HG03439 (cell line): ENCODE data around the gene PRAC2.

Experiments
- ATAC-seq: cut with Tn5 transposase; IDR thresholded peaks from one replicate; pipeline ENCODE4 v1.9.1; 2021; ENCODE audit warnings: mild to moderate bottlenecking, moderate library complexity; ENCODE audit not compliant: unreplicated experiment

The PRAC2 gene

DNA sequence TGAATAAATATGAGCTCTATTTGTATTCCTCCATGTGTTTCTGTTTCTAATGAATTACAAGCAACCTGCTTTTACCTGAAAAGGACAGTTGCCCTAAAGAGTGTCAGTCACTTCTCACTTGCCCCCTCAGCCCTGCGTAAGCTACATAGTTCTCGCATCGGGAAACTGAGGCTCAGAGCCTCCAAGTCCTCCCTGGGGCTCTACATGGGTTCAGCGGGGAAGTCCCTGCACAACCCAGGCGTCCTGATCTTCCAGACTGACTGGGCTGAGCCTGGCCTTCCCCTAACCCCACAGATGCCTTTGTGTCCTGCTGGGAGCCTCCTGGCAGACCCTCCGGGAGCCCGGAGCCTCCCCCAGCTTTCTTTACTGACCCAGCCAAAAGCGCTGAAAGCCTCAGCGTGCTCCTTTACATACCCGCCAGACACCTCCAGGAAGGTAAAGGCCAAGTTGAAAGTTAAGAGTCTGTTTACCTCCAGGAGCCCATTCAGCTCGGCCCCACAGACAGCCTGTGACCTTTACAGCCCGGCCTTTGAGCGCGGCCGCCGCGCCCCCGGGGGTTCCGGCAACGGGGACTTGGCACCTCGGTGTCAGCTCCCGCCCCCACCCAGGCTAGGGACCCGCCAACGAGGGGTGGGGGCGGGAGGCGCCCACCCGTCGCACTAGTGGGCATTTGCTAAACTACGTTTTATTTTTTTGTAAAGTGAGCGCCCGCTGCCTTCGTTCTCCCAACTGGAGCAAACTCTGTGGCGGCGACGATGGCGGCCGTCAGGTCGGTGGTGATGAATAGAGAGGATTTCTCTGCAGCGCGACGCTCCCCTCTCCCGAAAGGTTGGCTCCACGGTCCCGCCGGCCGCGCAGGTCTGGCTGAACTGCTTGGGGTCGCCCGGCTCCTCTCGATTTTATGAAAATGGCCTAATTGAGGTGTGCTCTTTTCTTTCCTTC is 10.0 kb downstream of the PRAC2 start:
- ATAC-seq = no peak

DNA sequence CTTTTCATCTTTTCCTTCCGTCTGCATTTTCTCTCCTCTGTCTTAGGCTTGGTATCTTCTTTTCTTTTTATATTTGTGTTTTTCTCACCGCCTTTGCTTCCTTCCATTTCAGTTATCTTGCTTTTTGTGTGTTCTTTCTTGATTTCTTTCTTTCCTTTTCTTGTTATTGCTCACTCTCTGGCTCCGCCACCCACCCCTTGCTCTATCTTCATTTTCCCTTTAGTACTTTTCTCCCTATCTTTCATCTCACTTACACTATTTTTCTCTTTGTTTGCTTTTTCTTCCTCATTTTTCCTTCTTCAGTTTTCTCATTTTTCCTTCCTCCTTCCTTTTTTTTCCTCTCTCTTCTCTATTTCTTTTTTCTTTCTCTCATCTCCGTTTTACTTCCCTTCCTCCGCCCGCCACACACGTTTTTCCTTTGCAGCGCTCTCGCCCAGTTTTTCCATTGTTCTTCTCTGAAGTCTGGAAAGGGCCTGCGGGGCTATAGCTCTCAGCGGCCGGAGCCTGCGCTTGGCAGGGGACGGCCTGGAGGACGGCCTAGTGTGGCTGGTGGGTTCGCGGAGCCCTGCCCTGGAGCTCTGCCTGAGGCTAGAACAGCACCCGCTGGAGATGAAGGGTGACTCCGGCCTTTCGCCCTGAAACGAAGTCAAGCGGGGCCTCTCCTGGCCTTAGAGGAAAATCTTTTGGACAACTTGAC is 10.8 kb downstream of the PRAC2 start:
- ATAC-seq = no peak

DNA sequence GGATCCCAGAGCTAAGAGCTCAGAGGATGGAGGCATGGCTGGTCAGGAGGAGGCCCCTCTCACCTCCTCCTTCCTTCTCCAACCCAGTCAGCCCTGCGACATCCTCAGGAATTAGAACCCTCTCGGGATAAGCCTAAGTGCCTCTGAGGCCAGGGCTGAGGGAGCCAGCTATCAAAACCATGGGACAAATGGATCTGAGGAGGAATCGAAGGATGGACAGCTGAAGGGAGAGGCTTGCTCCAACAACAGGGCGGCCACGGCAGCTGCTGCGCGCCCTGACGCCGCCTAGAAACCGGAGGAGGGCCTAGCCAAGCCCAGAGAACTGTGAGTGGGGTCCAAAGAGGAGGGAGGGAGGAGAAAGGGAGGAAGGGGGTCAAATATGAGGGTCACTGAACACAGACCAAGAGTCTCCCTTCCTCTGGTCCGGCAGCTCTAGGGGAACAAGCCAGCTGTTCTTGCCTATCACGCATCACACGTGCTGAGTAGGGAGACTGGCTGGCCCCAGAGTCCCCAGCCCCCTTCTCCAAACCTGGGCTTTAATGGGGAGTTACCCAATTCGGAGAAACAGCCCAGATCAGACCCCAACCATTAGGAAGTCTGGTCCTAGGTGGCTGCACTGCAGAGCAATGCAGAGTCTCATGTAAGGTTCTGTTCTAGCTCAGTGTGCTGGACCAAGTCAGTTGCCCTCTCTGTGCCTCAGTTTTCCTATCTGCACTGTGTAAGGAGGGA is 11.5 kb downstream of the PRAC2 start:
- no peak for ATAC-seq

DNA sequence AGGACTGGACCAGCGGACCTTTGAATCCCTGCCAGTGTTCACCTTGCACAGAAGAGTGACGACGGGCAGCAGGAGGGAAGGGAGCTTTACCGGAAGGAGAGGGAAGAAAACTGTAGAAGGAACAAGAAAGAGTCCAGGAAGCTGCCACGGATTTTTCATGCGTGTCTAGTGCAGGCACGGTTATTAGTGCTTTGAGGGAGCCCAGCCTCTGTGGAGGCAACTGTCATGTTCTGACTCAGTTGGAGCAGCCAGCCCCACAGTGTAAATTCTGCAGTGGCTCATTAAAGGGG is 12.0 kb downstream of the PRAC2 start:
- no peak for ATAC-seq

DNA sequence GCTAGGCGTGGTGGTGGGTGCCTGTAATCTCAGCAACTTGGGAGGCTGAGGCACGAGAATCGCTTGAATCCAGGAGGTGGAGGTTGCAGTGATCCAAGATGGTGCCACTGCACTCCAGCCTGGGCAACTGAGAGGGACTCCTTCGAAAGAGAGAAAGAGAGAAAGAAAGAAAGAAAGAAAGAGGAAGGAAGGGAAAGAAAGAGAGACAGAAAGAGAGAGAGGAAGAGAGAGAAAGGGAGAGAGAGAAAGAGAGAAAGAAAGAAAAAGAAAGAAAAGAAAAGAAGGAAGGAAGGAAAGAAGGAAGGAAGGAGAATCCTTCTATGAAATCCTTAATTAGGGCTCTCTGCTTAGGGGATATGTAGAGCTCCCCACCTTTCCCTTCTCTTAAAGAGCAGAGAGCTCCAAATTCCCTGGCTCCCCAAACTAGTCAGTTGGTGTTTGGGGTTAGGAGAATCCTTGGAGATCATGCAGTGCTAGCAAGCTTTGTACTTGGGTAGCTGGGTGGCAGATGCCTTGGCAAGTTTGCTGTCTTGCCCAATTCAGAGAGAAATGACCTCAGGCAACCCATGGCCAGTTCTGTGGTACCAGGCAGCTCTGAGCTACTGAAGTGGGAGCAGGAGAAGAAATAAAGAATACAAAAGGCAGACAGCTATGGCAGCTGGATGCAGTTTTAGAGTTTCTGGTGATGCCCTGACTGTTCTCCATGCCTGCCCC is 14.5 kb downstream of the PRAC2 start:
- ATAC-seq = no peak

DNA sequence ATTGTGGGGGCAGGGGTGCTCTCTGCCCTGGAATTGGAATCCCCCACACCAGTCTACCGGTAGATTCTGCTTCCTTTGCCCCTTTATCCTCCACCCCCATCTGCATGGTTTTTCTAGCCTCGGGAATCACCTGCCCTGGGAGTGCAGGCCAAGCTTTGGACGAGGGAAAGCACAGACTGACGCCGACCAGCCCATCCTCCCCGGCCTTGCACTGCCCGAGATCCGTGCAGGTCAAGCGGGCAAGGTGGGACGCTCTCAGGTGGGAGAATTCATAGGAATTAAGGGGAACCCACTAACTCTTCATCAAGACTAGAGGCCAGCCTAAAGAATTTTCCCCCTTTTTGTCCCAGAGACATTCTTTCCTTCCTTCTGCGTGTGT is 15.4 kb downstream of the PRAC2 start:
- no peak for ATAC-seq

DNA sequence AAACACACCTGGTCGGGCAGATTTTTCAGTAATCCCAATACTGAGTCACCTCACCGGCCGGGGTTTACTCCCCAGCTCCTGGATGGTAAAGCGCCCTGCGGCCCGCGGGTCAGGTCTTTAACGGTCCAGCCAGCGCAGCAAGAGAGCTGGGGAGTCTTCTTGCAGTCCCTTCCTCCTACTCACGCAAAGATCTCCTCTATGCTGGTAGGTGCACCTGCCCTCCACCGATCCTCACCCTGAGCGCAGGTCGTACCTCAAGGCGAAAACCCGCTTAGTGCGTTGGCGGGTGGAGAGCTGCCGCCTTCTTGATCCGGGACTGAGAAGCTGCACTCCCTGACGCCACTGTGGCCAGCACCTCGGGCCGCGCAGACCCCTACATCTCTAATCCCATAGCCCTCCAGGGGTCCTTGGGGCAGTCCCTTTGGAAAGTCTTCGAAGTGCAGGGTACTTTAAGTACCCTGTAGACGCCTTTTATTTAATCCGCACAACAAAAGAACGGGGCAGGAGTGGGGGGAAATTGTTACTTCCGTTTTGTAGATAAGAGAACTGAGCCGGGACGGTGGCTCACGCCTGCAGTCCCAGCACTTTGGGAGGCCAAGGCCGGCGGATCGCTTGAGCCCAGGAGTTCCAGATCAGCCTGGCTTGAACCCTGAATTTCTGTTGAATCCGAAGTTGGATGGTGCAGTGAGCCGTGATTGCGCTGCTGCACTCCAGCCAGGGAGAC is 16.0 kb downstream of the PRAC2 start:
- no peak for ATAC-seq

DNA sequence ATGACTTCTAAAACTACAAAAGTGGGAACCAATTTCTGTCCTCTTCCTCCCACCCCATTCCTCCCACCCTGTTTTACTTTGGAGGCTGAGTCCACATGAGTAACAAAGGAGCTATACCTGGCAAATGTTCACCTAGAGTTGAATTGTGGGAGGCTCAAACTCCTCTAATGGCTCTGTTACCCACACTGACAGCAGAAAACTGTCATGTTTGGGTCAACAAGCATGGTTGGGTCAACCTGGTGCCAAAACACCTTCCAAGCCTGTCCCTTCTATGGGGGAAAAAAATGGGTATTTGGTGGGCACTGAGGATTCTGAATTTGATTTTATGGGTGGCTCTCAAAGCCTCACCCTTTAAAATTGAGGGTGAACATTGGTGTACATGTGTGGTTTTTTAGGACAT is 17.6 kb downstream of the PRAC2 start:
- ATAC-seq = no peak

DNA sequence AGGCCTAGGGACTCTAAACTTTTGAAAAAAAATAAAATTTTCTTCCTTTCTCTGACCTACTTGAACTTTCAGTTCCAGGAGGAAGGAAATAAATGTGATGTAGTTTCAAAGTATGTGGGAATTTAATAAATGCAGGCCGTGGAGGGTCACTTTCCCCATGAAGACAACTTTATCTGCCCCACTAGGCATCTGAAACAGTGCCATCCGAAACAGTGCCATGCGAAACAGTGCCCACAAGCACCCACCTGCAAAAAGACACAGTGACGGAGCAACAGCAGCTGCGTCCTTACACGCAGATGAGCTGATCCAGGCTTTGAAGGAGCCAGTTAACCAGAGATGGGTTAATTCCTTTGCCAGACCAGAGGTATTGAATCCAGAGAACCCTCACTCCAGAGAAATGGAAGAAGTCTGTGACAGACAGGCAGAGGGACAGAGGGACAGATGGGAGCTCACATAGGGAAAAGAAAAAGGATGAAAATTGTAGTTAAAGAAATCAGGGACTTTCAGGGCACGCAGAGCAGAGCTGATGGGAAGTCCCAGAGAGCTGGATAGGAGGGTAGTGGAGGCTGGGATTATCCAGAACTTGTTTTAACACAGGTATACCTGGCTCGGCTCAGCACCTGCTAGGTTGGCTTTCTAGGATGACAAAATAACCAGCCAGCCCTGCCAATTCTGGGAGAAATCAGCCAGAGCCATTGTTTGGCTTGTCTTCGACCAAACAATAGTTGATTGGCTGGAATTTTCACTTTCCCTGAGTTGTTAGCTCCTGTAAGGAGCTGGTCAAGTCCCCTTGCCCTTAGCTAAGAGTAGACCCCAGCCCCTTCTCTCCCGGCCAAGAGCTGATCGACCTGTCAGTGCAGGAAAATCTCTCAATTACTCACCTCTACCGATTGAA is 22.6 kb downstream of the PRAC2 start:
- ATAC-seq = no peak

DNA sequence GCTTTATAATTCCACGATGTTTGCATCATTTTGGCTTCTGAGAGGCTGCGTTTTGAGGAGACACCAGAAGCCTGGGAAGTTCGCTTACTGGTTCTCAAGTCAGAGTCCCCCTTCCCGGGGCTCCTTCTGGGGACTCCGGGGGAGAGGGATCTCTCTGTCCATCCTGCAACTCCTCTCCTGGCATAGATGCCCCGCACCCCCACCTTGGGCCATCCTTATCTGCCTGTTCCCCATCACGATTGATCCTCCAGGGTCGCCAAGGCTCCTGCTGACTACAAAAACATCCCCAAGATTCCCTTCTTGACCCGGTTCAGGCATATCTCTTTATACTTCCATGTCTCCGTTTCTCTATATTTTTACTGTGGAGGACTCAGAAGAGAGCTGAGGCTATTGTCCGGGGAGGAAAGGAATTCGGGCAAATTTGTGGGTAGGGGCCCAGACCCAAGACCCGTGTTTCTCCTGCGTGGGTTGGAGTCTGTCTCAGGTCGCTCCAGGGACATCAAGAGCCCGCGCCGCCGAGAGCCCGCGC is 24.0 kb downstream of the PRAC2 start:
- ATAC-seq = no peak

DNA sequence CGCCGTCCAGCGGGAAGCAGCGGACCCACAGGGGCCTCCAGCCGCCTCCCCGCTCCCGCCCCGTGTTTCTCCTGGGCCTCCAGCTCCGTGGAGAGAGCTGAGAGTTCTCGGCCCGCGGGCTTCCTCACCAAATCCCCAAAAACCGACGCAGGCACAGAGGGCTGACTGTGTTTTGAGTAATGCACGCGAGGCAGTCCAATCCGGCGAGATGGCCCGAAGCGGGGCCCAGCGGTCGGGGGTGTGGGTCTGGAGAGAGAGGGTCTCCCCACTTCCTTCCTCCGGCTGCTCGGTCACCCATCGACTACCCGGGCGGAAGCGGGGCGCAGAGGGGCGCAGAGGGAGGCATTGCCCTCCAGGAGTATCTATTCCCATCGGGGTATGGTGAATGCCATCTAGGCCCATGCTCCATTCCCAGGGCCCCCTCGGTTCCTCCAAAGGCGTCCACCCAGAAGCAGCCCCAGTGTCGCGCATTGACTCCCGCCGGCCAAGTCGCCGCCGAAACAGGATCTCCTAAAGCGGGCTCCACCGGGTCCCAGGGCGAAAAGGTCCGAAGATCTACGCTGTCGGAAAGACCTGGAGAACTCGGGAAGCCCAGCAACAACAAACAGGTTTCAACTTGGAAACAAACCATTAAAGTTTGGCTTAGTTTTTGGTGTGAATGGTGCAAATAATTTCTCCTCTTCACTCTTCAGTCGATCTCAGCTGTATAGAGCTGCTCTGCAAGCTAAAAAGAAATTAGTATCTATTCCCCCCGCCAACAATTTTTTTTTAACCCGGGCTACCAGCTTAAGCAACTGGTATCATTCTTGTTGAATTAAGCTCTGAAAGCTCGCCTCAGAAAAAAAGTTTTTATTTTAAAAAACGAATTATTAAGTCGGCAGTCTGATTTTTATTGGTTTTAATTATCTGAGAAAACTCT is 24.7 kb downstream of the PRAC2 start:
- ATAC-seq = no peak

DNA sequence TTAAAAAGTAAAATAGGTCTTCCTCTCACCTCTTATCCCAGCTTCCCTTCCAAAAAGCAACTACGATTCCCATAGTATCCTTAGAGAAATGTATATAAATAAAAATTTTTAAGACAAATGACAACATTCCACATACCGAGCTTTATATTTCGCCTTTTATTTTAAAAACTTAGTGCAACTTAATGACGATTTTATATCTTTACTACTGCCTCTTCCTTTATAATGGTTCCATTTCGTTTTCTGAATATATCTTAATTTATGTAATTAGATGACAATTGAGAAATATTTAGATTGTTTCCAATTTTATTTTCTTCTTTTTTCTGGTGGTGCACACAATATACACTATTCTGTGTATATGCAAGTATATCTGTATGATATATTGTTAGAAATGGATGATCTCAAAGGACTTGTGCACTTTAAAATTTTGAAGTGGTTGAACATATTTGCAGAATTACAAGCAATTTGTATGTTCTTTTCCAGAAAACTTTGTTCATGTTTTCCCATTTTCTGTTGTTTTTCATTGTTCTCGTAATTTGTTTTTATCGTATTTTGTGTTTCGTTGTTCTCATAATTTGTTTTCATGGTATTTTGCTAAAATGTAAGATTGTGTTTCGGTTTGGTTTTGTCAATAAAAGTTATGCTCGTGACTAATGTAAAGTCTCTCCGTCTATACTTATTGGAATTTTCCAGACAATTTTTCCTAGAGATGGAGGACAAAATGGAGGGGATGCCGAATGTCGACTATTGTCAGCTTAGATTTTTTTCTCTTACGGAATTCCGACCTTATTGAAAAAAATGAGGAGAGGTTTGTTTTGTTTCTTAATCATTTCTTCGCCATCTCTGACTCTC is 26.0 kb downstream of the PRAC2 start:
- no peak for ATAC-seq

DNA sequence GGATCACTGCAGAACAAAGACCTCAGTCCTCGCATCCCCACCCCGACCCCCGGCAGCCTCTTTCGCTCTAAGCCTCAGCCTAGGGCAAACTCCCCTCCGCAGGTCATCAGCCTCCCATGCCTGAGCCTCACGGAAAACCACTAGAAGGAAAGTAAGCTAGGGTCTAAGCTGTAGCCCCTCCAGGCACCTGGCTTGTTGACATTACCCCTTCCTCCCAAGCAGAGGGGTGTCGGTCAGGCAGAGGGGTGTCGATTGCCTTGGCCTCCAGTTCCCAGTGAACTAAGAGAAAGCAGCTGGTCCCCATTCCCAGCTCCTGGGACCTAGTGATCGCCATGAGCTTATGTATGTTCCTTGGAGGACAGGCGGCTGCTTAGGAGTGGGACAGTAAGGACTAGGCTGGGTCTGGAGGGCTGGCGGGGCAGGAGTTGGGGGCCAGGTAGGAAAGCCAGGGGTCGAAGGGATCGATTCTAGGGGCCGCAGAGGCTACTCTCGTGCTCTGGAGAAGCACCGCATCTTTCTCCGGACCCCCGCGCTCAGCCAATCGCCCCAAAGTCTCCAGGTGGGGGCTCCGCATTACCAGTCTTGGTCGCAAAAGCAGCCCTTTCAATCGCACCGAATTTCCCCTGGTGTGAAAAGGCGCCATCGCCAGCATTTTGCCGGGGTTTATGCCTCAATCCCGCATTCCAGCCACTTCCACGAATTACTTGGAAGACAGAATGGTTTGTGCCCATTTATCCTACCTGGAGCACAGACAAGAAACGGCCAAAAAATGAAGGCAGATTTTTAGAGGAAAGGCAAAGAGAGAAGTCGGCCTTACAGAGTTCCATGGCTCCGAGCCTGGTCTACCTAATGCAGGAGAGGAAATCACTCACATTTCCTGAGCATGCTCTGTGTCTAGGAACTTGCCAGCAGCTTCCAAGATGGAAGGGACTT is 26.9 kb downstream of the PRAC2 start:
- no peak for ATAC-seq

DNA sequence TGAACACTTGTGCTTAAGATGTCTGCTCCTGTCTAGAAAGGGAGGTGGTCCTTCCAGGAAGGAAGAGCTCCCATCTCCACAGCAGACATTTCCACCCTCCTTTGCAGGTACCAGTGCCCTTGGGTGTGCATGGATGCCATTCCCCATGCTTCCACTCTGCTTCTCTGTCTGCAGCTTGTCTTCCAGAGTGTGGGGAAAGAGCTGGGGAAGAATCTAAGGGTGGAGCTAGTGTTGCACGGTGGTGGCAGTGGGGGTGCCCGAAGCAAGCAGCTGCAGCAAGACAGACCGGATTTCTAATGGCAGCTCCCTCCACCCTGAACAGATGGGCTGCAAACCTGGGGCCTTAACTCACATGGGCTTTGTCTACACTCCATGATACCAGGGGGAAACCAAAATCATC is 28.2 kb downstream of the PRAC2 start:
- no peak for ATAC-seq

DNA sequence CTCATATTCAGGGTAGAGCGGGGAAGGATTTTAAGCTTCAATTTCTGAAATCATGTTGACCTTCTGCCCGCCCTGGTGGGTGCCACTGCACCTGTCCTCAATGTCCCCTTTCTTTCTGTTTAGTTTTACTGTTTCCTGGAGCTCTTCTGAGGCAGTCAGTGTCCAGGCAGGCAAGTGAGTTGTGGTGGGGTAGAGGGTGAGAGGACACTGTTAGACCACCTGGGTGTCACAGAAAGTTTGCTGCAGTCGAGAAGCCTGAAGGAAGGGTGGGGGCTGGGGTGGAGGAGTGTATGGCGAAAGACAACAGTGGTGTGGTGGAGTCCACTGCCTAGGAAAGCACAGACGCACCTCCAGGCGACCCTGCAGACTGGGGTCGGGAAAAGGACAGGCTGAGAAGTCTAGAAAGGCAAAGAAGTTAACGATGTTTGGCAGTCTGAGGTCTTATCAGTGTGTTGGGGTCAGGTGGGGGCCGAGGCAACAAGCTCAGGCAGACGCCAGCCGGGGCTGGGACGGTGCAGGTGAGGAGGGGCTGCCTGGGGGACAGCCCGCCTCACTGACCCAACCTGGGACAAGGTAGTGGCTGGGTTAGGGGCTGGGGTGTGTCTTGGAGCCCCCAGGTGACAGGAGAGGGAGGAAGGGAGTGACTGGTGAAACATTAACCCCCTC is 28.9 kb downstream of the PRAC2 start:
- no peak for ATAC-seq
